ENCODE measurements around the gene ZDHHC8. TPM values are rescaled to one million over a fixed set of nuclear protein-coding genes. Genes with fewer than 3 reads are reported as not detected.

The ZDHHC8 gene
- total RNA-seq, 1 experiment from 2014 or later, result 51.7 TPM

GRCh38 chr22:20095521-20095920, 36.1 kb upstream of the ZDHHC8 start:
- no CpG with 5 or more reads among the region's 4 CpGs for WGBS (ENCODE audit: extremely low coverage, insufficient read length, low lambda C conversion rate)
- no peak overlapping the region for H2AFZ ChIP-seq (ENCODE audit: low read length)
- no peak overlapping the region for H4K8ac ChIP-seq (replicated peaks; ENCODE audit: insufficient read length, low read depth, low read length)

More at GRCh38 chr22:20095521-20095920, 36.1 kb upstream of the ZDHHC8 start:
- H3K27me3 ChIP-seq (ENCODE audit: insufficient read depth, low read length), result no peaks in the 10 kb centered on the region
- no peak overlapping the region for H4K5ac ChIP-seq (ENCODE audit: insufficient read length, low read depth, low read length)
- Mint-ChIP-seq H3K4me3 (no peak overlapping the region), H3K27me3 (ENCODE audit: low read depth) (no peaks in the 10 kb centered on the region; the same call in 1 of the 2 replicates), H3K9me3 (no peaks in the 10 kb centered on the region), H3K27ac (no peak overlapping the region), H3K4me1 (peaks cover 12 to 15% of the 10 kb centered on the region in 2 experiments), H3K36me3 (ENCODE audit: insufficient read depth in 1 of 3, low read depth in 3 of 3) (peaks cover 81 to 100% (median 98%) of the 10 kb centered on the region in 3 experiments)
- H2BK20ac ChIP-seq (ENCODE audit: low read depth, low read length, poor library complexity, severe bottlenecking), result no peak overlapping the region
- no peak overlapping the region for H2BK120ac ChIP-seq (ENCODE audit: low read depth, low read length, poor library complexity, severe bottlenecking)
- H4K91ac ChIP-seq (ENCODE audit: insufficient read length, low read depth, low read length), result no peak overlapping the region
- no peak overlapping the region for H3K18ac ChIP-seq (ENCODE audit: insufficient read length, low read depth, low read length)
- no peak overlapping the region for H3K27ac ChIP-seq (ENCODE audit: insufficient read length, low read depth, low read length)
- DNase-seq, result no peak
- no peak overlapping the region for H3K14ac ChIP-seq (ENCODE audit: insufficient read depth, low read length)
- no peak overlapping the region for H3K56ac ChIP-seq (ENCODE audit: insufficient read length, low read depth, low read length)
- H2BK15ac ChIP-seq (ENCODE audit: low read depth, low read length), result no peak overlapping the region
- H2BK12ac ChIP-seq (ENCODE audit: insufficient read length, low read depth, low read length), result no peak overlapping the region
- H3K9ac ChIP-seq (ENCODE audit: extremely low read depth, insufficient read length, low read length), result no peak overlapping the region
- H3K4me1 ChIP-seq (ENCODE audit: insufficient read depth, low read length), result peaks cover 2% of the 10 kb centered on the region; the same call in 1 of the 2 replicates
- no peak overlapping the region for H3T11ph ChIP-seq (ENCODE audit: low read length)
- no peaks in the 10 kb centered on the region for H4K20me1 ChIP-seq (ENCODE audit: control insufficient read depth, insufficient read depth, insufficient read length)
- no peak overlapping the region for H3K23ac ChIP-seq (ENCODE audit: insufficient read length, low read depth, low read length)
- H3K4ac ChIP-seq (ENCODE audit: low read depth, low read length), result no peak overlapping the region
- no peaks in the 10 kb centered on the region for H3K23me2 ChIP-seq (ENCODE audit: insufficient read length, low read depth, low read length, poor library complexity, severe bottlenecking)
- H2AK5ac ChIP-seq (ENCODE audit: insufficient read length, low read length), result no peak overlapping the region
- no peak overlapping the region for H2BK5ac ChIP-seq (ENCODE audit: insufficient read length, low read length)
- no peak overlapping the region for H3K4me2 ChIP-seq (ENCODE audit: insufficient read depth, insufficient read length, low read length)
- no peaks in the 10 kb centered on the region for H3K9me3 ChIP-seq (ENCODE audit: control insufficient read depth, low read depth, low read length)
- no peaks in the 10 kb centered on the region for H3K79me2 ChIP-seq (ENCODE audit: insufficient read depth, low read length)
- no peak for TF ChIP-seq CTCF (conservative IDR thresholded peaks at IDR 0.05)
- peaks cover 2% of the 10 kb centered on the region for H3K79me1 ChIP-seq (ENCODE audit: insufficient read depth, low read depth, low read length, poor library complexity, severe bottlenecking)
